Putamen (tissue), 1 donor: ENCODE data around the gene SCGN.

ENCODE experiments used
- DNase-seq: peaks from one replicate; pipeline ENCODE4 v3.0.0-alpha.2; 2016; ENCODE audit warnings: low spot score

SCGN gene

GRCh38 chr6:25652007-25652515 is at the start of gene SCGN:
Gene SCGN (plus strand): TSS chr6:25652215. CDS start chr6:25652404, 189 bp downstream.
- no peak for DNase-seq

GRCh38 chr6:25602674-25602982 is 49.4 kb upstream of the SCGN start:
- no peak for DNase-seq

- DNase-seq = no peak
These were observed 48.8 kb upstream of the SCGN start for GRCh38 chr6:25603251-25603650.

DNA sequence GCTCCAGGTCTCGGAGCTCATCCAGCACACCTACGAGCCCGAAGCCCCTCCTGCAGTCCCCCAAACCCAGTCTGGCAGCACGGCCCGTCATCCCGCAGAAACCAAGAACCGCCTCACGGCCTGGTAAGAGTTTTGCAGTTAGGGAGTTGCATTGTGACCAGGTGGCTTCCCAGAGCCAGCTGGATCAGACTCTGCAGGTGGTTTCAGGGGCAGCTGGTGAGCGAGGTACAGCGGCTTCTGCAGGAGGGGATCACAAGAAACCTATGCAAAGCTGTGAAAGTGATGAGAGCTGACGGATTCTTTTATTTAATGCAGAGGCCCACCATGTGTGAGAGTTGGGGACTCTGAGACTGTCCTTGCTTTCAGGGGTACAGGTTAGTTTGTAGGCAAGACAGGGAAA is 45.9 kb upstream of the SCGN start:
- no peak for DNase-seq

- DNase-seq = no peak
These were observed 43.3 kb upstream of the SCGN start for GRCh38 chr6:25608558-25609174.

GRCh38 chr6:25612666-25613065 is 39.3 kb upstream of the SCGN start:
- no peak for DNase-seq

DNA sequence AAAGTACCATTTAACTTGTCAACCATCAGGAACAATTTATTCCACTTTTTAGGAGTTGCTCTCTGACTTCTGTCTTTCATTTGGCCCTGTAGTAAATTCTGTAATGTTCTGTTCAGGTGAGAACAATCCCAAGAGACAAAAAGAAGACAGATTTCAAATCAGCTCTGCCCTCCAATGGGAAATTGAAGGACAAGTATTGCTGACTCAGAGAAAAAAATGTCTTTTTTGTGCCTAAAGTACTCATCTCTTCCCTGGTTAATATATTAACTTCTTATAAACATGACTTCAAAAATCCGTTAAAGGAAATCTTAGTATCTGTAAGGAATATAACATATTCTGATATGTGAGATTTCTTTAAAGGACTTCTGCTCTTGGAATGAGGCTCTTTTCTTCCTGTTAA is 38.6 kb upstream of the SCGN start:
- DNase-seq = no peak

DNA sequence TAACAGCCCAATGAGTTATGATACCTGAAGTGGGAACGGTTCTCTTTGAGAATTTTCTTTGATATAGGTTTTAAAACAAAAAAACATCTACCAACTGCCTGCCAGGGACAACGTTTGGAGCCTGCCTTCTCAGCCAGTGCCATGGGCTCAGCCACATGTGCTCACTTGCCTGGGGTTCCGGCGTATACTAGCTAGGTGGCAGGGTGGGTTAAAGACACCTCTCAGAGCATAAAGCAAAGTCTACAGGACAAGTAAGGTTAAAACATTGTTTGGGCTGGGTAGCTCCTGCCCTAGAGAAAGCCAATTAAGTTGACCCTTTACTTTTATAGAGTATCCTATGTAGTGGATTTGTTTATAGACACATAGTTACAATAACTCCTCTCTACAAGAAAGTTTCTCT is 38.0 kb upstream of the SCGN start:
- DNase-seq = no peak

- DNase-seq = no peak
These were observed 36.5 kb upstream of the SCGN start for GRCh38 chr6:25615471-25615870.

GRCh38 chr6:25617997-25618396 is 34.0 kb upstream of the SCGN start:
- no peak for DNase-seq

DNA sequence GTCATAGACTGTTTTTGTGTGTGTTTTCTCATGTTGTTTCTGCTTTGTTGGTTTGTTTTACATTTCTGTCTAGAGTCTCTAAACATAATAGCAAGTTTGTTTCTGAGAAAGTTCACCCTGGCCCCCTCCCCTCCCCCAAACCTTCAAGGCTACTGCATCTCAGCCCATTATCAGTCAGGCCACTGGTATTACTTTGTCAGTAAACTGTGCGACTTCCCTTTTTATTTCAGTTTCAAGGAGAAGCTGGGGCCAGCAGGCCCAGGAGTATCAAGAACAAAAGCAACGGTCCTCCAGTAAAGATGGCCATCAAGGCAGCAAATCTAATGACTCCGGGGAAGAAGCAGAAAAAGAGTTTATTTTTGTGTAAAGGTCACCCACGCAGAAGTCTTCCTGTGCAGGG is 32.8 kb upstream of the SCGN start:
- DNase-seq = no peak

DNA sequence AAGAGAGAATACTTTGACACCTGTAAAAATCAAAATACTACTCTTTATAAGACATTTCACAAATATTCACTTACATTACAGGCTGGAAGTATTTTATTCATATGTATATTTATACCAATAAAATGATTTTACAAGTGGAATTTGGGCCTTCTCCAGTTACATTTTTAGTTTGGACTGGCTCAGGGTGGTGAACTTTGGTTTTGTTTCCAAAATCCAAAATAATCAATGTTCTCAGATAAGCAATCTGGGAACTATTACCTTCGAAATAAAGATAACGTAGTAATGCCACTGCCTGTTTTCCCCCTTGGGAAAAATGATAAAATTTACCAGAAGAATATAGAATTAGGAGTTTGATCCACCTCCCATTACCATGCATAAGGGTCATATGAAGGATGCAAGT is 31.6 kb upstream of the SCGN start:
- DNase-seq = no peak

- DNase-seq = no peak
These were observed 28.9 kb upstream of the SCGN start for GRCh38 chr6:25623065-25623464.

GRCh38 chr6:25623879-25624278 is 28.1 kb upstream of the SCGN start:
- DNase-seq = no peak

DNA sequence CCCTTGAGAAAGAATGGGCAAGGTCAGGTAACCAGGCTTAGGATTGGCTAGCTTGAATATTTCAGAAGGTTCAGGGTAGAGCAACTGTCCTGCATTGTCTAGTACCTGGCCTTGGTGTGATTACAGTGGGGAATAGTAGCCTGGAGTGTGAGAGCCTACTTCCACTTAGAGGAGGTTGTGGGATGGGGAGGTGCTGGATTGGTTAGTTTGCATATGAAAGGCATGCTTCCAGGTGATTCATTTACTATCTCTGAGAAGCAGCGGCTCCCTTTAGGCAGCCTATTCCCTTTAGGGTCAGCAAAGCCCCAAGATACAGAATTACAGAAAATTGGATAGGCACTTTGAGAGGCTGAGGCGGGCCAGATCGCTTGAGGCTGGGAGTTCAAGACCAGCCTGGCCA is 25.0 kb upstream of the SCGN start:
- no peak for DNase-seq

- no peak for DNase-seq
These were observed 23.4 kb upstream of the SCGN start for GRCh38 chr6:25628471-25629197.

GRCh38 chr6:25629198-25629576 is 22.8 kb upstream of the SCGN start:
- no peak for DNase-seq

DNA sequence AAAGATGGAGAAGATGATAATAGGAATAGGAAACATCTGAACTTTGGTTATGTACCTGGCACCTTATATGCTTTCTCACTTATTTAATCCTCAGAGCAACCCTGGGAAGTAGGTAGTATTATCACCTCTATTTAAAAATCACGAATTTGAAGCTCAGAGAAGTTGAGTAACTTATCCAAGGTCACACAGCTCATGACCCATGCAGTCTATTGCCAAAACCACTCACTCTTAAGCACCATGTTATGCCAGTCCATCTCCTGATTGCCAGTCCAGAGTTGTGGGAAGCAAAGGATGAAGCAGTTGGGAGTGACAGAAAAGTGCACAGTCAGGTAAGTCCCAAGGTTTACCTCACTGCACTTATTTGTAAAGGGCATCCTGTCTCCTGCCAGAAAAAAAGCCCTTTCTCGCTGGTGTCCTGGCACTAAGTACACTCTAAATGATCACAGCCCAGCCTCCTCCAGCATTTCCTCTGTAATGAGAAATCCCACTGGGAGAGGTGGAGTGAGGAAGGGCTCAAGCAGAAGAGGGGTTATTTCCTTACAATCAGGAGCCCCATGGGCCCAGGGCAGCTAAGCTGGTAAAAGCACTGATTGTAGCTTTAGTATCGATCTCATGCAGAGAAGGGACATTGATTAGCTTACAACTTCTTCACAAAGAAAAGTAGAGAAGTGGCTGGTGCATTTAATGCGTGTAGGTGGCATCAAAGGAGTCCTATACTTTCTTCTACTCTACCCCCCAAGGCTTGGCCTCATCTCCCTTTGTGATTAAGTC is 21.3 kb upstream of the SCGN start:
- no peak for DNase-seq

DNA sequence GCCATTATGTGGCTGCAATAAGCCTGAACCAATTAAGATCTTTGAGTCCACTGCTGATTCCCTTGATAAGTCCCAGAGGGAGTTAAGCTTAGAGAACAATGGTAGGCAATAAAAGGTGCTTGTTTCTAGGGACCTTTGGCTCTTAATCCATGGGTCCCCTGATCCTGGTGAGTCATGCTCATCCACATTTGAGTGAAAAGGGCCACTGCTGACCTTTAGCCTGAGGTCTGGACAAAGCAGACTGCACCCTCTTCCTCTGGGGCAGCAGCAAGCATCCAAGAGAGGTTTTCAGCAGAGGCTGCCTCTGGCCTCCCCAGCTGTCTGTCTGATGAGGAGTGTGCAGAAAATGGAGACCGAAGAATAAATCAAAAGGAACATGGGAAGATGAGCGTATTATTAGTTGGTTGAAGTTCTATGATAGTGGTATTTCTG is 16.1 kb upstream of the SCGN start:
- DNase-seq = no peak

GRCh38 chr6:25637211-25637610 is 14.8 kb upstream of the SCGN start:
- no peak for DNase-seq

DNA sequence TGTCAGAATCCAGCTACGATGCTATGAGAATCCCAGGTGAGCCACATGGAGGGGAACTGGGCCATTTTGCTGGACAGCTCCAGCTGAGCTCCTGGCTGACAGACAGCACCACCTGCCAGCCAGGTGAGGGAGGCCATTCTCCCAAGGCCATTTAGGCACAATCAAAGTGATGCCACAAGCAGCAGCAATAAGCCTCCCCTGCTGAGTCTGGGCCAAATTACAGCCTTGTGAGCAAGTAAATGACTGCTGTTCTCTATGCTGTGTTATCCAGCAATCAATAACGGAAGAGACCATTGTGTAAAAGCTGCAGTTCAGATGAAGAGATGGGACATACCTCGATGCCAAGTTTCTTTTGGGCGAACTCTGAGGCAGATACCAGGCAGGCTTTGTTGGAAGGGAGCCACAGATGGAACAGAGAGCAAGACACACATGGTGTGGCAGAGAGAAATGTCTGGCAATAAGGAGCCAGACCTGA is 14.0 kb upstream of the SCGN start:
- DNase-seq = no peak

GRCh38 chr6:25639653-25640052 is 12.4 kb upstream of the SCGN start:
- DNase-seq = no peak

- no peak for DNase-seq
These were observed 11.6 kb upstream of the SCGN start for GRCh38 chr6:25640446-25640845.
